ENCODE results near the gene FANCF.

DNA sequence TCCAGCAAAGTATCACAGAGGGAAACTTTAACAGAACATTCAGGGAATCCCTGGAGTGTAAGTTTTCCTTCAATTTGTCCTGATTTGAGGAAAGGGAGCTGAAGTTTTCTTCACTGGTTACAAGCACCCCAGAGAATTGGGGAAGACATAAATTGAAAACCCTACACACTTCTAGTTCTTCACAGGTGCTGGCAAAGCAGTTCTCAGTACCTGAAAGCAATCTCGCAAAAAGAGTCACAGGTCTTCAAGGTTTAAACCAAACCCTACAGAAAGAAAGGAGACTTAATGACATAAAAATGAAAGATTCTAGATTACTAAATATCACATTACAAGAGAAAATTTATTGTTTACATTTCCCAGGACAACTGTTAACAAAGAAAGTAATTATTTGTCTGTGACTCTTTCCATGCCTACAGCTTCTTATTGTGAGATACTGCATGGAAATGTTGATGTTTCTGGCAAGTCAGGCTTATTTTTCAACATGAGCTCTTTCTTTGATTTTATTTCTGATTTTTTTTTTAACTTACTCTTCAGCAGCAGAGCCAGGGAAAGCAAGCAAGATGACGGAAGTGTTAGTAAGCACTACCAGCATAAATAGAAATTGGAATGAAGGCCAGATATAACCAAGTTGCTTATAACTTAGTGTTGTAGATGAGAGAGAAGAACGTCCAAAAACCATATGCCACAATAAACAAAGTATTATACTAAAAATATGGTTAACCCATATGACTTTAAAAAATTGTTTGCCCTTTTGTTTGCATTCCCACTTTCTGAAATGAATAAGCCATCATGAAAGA, 44.1 kb downstream of the FANCF start:
- TF ChIP-seq, protein P1, sequence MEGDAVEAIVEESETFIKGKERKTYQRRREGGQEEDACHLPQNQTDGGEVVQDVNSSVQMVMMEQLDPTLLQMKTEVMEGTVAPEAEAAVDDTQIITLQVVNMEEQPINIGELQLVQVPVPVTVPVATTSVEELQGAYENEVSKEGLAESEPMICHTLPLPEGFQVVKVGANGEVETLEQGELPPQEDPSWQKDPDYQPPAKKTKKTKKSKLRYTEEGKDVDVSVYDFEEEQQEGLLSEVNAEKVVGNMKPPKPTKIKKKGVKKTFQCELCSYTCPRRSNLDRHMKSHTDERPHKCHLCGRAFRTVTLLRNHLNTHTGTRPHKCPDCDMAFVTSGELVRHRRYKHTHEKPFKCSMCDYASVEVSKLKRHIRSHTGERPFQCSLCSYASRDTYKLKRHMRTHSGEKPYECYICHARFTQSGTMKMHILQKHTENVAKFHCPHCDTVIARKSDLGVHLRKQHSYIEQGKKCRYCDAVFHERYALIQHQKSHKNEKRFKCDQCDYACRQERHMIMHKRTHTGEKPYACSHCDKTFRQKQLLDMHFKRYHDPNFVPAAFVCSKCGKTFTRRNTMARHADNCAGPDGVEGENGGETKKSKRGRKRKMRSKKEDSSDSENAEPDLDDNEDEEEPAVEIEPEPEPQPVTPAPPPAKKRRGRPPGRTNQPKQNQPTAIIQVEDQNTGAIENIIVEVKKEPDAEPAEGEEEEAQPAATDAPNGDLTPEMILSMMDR (IDR thresholded peaks at IDR 0.05; ENCODE audit: insufficient read depth, low read length) = no peak
- no peak for TF ChIP-seq POLR2AphosphoS5 (IDR thresholded peaks at IDR 0.05; ENCODE audit: low read depth)
